Measurements from ENCODE around the gene PLCD4.

- no peak for TF ChIP-seq TAF1 (IDR thresholded peaks at IDR 0.05; ENCODE audit: borderline replicate concordance, low read depth, low read length)
- no peak for TF ChIP-seq POLR2A (IDR thresholded peaks at IDR 0.05; ENCODE audit: low read depth, low read length)
Observed at GRCh38 chr2:218569661-218570500, 37.8 kb upstream of the PLCD4 start.

Measured in GM12892 (cell line).